Spleen (tissue), 11 donors: Measurements from ENCODE around the gene ANP32A. TPM values are rescaled to one million over a fixed set of nuclear protein-coding genes. Genes with fewer than 3 reads are reported as not detected.

Experiments used
- DNase-seq: peaks from one replicate; pipeline ENCODE4 v3.0.0-alpha.2; 2020
- H3K27ac ChIP-seq, 8 donors: fragments of 200-600 bp; sonication (generic) in 7 of 8; 1 replicate in 4 of 8; 2 replicates in 4 of 8; pipeline versions ENCODE4 v1.5.0 to v1.8.0; 2016 to 2021; ENCODE audit warnings: inconsistent platforms in 4 of 8, mild to moderate bottlenecking in 4 of 8, moderate library complexity in 1 of 8
- H3K27me3 ChIP-seq, 7 donors: fragments of 200-600 bp; sonication (generic) in 6 of 7; replicated peaks in 1 of 7; 1 replicate in 4 of 7; 2 replicates in 3 of 7; pipeline versions ENCODE4 v1.5.0 to v1.8.0; 2016 to 2021; ENCODE audit warnings: inconsistent platforms in 3 of 7, mild to moderate bottlenecking in 1 of 7
- H3K36me3 ChIP-seq, 6 donors: fragments of 200-600 bp; sonication (generic) in 5 of 6; 1 replicate in 4 of 6; 2 replicates in 2 of 6; pipeline versions ENCODE4 v1.5.0 to v1.8.0; 2016 to 2021; ENCODE audit warnings: inconsistent platforms in 2 of 6
- H3K4me1 ChIP-seq, 6 donors: fragments of 200-600 bp; sonication (generic) in 5 of 6; 1 replicate in 3 of 6; 2 replicates in 3 of 6; pipeline versions ENCODE4 v1.5.0 to v1.8.0; 2016 to 2021; ENCODE audit warnings: inconsistent platforms in 3 of 6
- H3K4me3 ChIP-seq, 8 donors: fragments of 200-600 bp; sonication (generic) in 7 of 8; 1 replicate in 4 of 8; 2 replicates in 4 of 8; pipeline versions ENCODE4 v1.5.0 to v1.8.0; 2016 to 2021; ENCODE audit warnings: inconsistent platforms in 4 of 8, mild to moderate bottlenecking in 4 of 8, moderate library complexity in 2 of 8
- H3K9me3 ChIP-seq, 8 donors: fragments of 200-600 bp; sonication (generic) in 7 of 8; 1 replicate in 4 of 8; 2 replicates in 4 of 8; pipeline versions ENCODE4 v1.5.0 to v1.8.0; 2016 to 2021; ENCODE audit warnings: inconsistent platforms in 4 of 8
- CTCF ChIP-seq, 11 experiments: fragments of 200-600 bp in 7 of 11; fragments of 450-650 bp in 4 of 11; sonication (generic) in 4 of 11; IDR thresholded peaks in 8 of 11; conservative IDR thresholded peaks in 3 of 11; 1 replicate in 7 of 11; 2 replicates in 4 of 11; pipeline versions ENCODE4 v1.4.0 to v1.8.0; 2016 to 2021; ENCODE audit warnings: antibody characterized with exemption in 11 of 11, inconsistent platforms in 4 of 11, mild to moderate bottlenecking in 1 of 11
- POLR2A ChIP-seq, 3 donors: fragments of 450-650 bp; IDR thresholded peaks; one replicate each; pipeline ENCODE4 v1.5.1; 2017; ENCODE audit warnings: antibody characterized with exemption in 3 of 3, mild to moderate bottlenecking in 1 of 3
- POLR2AphosphoS5 ChIP-seq, 3 donors: sonication (generic); formaldehyde crosslinking; IDR thresholded peaks; one replicate each; pipeline ENCODE4 v1.5.1; 2017; ENCODE audit warnings: antibody characterized with exemption in 3 of 3
- WGBS, 5 donors: extraction: QIAGEN DNeasy Blood & Tissue Kit in 3 of 5; methylation state at CpG; one replicate each; pipeline versions ENCODE4 v1.1.5 to v1.1.7; 2013 to 2018; 5-methylcytosine and 5-hydroxymethylcytosine counted together
- intact Hi-C: fragments of 100-400 bp; cut with DNase I; formaldehyde crosslinking; loops from one replicate; pipeline ENCODE4 v1.15.0; 2023; ENCODE audit warnings: low total_unique reads
- polyA plus RNA-seq, 3 donors: library from polyadenylated mRNA; stranded (reverse); fragments of 200-250 nt; gene quantifications; one replicate each; pipeline ENCODE4 v1.2.1, GENCODE V29; 2013
- total RNA-seq, 7 donors: library from RNA; depleted of rRNA in 3 of 7; stranded (reverse); fragments of >200 nt in 3 of 7; fragmentation: NEBNext Ultra II Directional in 4 of 7; extraction: Animal tissue kit (Norgen Biotek cat#: 25700) in 4 of 7; gene quantifications; one replicate each; pipeline versions ENCODE4 v1.1.0 to v1.2.1, GENCODE V29; 2016 to 2021
- donor health status: healthy with polysubstance abuse.
- donor health status: DM: no; HTN: no; CAD: no; lungs with moderate emphysema.
- donor health status: DM: no; HTN: no; CAD: no.
- donor health status: Bipolar disorder and iron deficiency.
- donor health status: healthy.
- donor health status: DM: no; HTN: no; CAD: no.
- donor health status: DM: yes; HTN: yes; CAD: no.

Gene ANP32A
- total and polyA plus RNA-seq, 10 donors = 58.6 to 163 (median 102) TPM

GRCh38 chr15:68816795-68817303, 3.8 kb downstream of the ANP32A start:
- H3K27ac ChIP-seq = peak overlapping the region; percentile 95 to 100 (median 99)
- peak overlapping the region; percentile 69 to 99 (median 94) for H3K4me3 ChIP-seq
- intact Hi-C loops = no loop called here
- no peaks in the 10 kb centered on the region for H3K27me3 ChIP-seq
- H3K36me3 ChIP-seq = no peaks in the 10 kb centered on the region
- H3K4me1 ChIP-seq = peaks cover 12 to 59% (median 51%) of the 10 kb centered on the region in 6 donors
- WGBS, 5 donors = 0 to 4% (median 1%) methylated on average over 13 of the region's 13 CpGs
- no peaks in the 10 kb centered on the region for H3K9me3 ChIP-seq
- TF ChIP-seq POLR2AphosphoS5 (IDR thresholded peaks at IDR 0.05) (peak in 1 of 3 donors; percentile 17), POLR2A (IDR thresholded peaks at IDR 0.05) (no peak)
- no peak for DNase-seq

- Histone ChIP-seq H3K4me3 (peak overlapping the region in 3 of 8 donors; percentile 6 to 99 (median 98)), H3K27ac (peak overlapping the region; percentile 95 to 100 (median 99)), H3K27me3 (no peaks in the 10 kb centered on the region), H3K9me3 (no peaks in the 10 kb centered on the region), H3K36me3 (no peaks in the 10 kb centered on the region), H3K4me1 (peaks cover 12 to 61% (median 53%) of the 10 kb centered on the region in 6 donors)
- intact Hi-C loops = no loop called here
- TF ChIP-seq POLR2A (IDR thresholded peaks at IDR 0.05) = no peak
- TF ChIP-seq CTCF (IDR thresholded peaks at IDR 0.05 in 8 of 11, conservative IDR thresholded peaks at IDR 0.05 in 3 of 11) = no peak
- no peak for TF ChIP-seq POLR2AphosphoS5 (IDR thresholded peaks at IDR 0.05)
- no peak for DNase-seq
- 69 to 77% (median 74%) methylated on average over 4 of the region's 4 CpGs for WGBS, 5 donors
These were observed 4.5 kb downstream of the ANP32A start for GRCh38 chr15:68816158-68816557.

GRCh38 chr15:68815598-68815997, 5.1 kb downstream of the ANP32A start:
- 28 to 70% (median 48%) methylated on average over 4 of the region's 4 CpGs for WGBS, 5 donors
- no peak for DNase-seq
- peaks cover 0 to 3% (median 0%) of the 10 kb centered on the region in 6 donors for H3K36me3 ChIP-seq
- intact Hi-C loops = no loop called here
- H3K4me1 ChIP-seq = peaks cover 12 to 67% (median 59%) of the 10 kb centered on the region in 6 donors
- no peaks in the 10 kb centered on the region for H3K9me3 ChIP-seq
- H3K27me3 ChIP-seq = no peaks in the 10 kb centered on the region
- H3K27ac ChIP-seq = peak overlapping the region in 5 of 8 donors; percentile 95 to 99 (median 97)
- TF ChIP-seq POLR2AphosphoS5 (IDR thresholded peaks at IDR 0.05) (peak in 1 of 3 donors; percentile 24), POLR2A (IDR thresholded peaks at IDR 0.05) (no peak)
- peak overlapping the region in 2 of 8 donors; percentile 6 to 98 for H3K4me3 ChIP-seq

- Histone ChIP-seq H3K36me3 (peaks cover 0 to 10% (median 0%) of the 10 kb centered on the region in 6 donors), H3K27ac (peak overlapping the region in 1 of 8 donors; percentile 96), H3K4me1 (peaks cover 12 to 77% (median 67%) of the 10 kb centered on the region in 6 donors), H3K4me3 (no peak overlapping the region), H3K27me3 (no peaks in the 10 kb centered on the region), H3K9me3 (no peaks in the 10 kb centered on the region)
- TF ChIP-seq POLR2AphosphoS5 (IDR thresholded peaks at IDR 0.05) = no peak
- TF ChIP-seq CTCF (IDR thresholded peaks at IDR 0.05 in 8 of 11, conservative IDR thresholded peaks at IDR 0.05 in 3 of 11) = no peak
- no peak for TF ChIP-seq POLR2A (IDR thresholded peaks at IDR 0.05)
- intact Hi-C loops = no loop called here
- 82 to 86% (median 85%) methylated on average over 6 of the region's 6 CpGs for WGBS, 5 donors
- no peak for DNase-seq
These were observed 6.1 kb downstream of the ANP32A start for GRCh38 chr15:68814596-68814995.

- H3K4me3 ChIP-seq = no peak overlapping the region
- H3K27me3 ChIP-seq = no peaks in the 10 kb centered on the region
- intact Hi-C loops = no loop called here
- H3K9me3 ChIP-seq = no peaks in the 10 kb centered on the region
- DNase-seq = no peak
- peaks cover 0 to 23% (median 2%) of the 10 kb centered on the region in 6 donors for H3K36me3 ChIP-seq
- WGBS, 5 donors = 57 to 69% (median 60%) methylated on average over 4 of the region's 4 CpGs
- no peak for TF ChIP-seq CTCF (IDR thresholded peaks at IDR 0.05 in 8 of 11, conservative IDR thresholded peaks at IDR 0.05 in 3 of 11)
- no peak for TF ChIP-seq POLR2A (IDR thresholded peaks at IDR 0.05)
- no peak for TF ChIP-seq POLR2AphosphoS5 (IDR thresholded peaks at IDR 0.05)
- H3K27ac ChIP-seq = peak overlapping the region in 1 of 8 donors; percentile 0
- peaks cover 12 to 94% (median 85%) of the 10 kb centered on the region in 6 donors for H3K4me1 ChIP-seq
These were observed 7.9 kb downstream of the ANP32A start for GRCh38 chr15:68812597-68813431.
